ENCODE measurements around the gene ZBTB20. TPM values are rescaled to one million over a fixed set of nuclear protein-coding genes. Genes with fewer than 3 reads are reported as not detected.

Gene ZBTB20
- total and polyA plus RNA-seq, 2 of the 4 experiments (the other 2 are of a cell fraction): 0.75 to 14.7 TPM

GRCh38 chr3:114307222-114307830 is 839.8 kb downstream of the ZBTB20 start:
- Histone ChIP-seq H2BK5ac (ENCODE audit: low read depth, low read length, poor library complexity, severe bottlenecking) (no peak overlapping the region), H3K4me1 (ENCODE audit: control insufficient read depth, insufficient read depth, low read length) (no peaks in the 10 kb centered on the region), H2AK5ac (ENCODE audit: low read depth, low read length) (no peak overlapping the region), H2AFZ (replicated peaks; ENCODE audit: low read length, poor library complexity) (no peak overlapping the region), H3K23ac (ENCODE audit: low read depth, low read length) (no peak overlapping the region), H4K91ac (ENCODE audit: insufficient read depth, low read depth, low read length) (no peak overlapping the region), H3K9me1 (ENCODE audit: insufficient read depth, low read length) (no peaks in the 10 kb centered on the region; the same call in 1 of the 2 replicates), H4K20me1 (ENCODE audit: insufficient read depth, low read length) (no peaks in the 10 kb centered on the region), H3K14ac (replicated peaks; ENCODE audit: low read depth, low read length) (no peak overlapping the region), H3K27me3 (ENCODE audit: control insufficient read depth, insufficient read depth, low read length) (peaks cover 14% of the 10 kb centered on the region), H3K56ac (ENCODE audit: extremely low read depth, insufficient read depth, low read length) (no peak overlapping the region), H4K8ac (ENCODE audit: low read depth in 2 of 2, low read length in 2 of 2) (no peak overlapping the region), H3K9me3 (ENCODE audit: control insufficient read depth, insufficient read depth, low read length) (no peaks in the 10 kb centered on the region), H2AK9ac (replicated peaks; ENCODE audit: low read depth, low read length, poor library complexity) (no peak overlapping the region), H3K9ac (ENCODE audit: low read depth, low read length) (no peak overlapping the region), H3K18ac (ENCODE audit: low read depth, low read length) (no peak overlapping the region), H3K79me1 (ENCODE audit: low read depth in 1 of 2, low read length in 2 of 2) (no peaks in the 10 kb centered on the region), H4K5ac (ENCODE audit: low read depth, low read length) (no peak overlapping the region), H3K4me2 (ENCODE audit: low read depth, low read length) (no peak overlapping the region), H3K36me3 (ENCODE audit: control insufficient read depth, insufficient read depth, low read length) (no peaks in the 10 kb centered on the region), H3K4me3 (ENCODE audit: insufficient read depth, low read depth, low read length) (no peak overlapping the region), H3K27ac (ENCODE audit: insufficient read depth, low read length) (no peak overlapping the region), H3K4ac (ENCODE audit: low read depth, low read length) (no peak overlapping the region), H2BK120ac (ENCODE audit: low read depth, low read length) (no peak overlapping the region), H2BK20ac (ENCODE audit: low read depth, low read length) (no peak overlapping the region), H2BK15ac (ENCODE audit: low read depth, low read length) (no peak overlapping the region)
- 69% methylated on average over 8 of the region's 8 CpGs; no CpG with 5 or more reads in 1 of the 2 experiments for WGBS, 2 experiments (ENCODE audit: extremely low coverage in 2 of 2, insufficient read length in 1 of 2)
- intact Hi-C loops (cut with micrococcal nuclease) (no loop called here), dilution Hi-C loops (cut with HindIII; ENCODE audit: low sequenced_read_pairs, unreplicated experiment) (no loop called here), in situ Hi-C loops (cut with MboI; ENCODE audit: low sequenced_read_pairs) (no loop called here)
- ChIA-PET CTCF (no interaction called here), POLR2A (ENCODE audit: unreplicated experiment) (no interaction called here)
- TF ChIP-seq RFX5 (IDR thresholded peaks at IDR 0.05; ENCODE audit: low read depth, low read length) (no peak), MXI1 (IDR thresholded peaks at IDR 0.05; ENCODE audit: borderline replicate concordance, low read depth, low read length) (no peak), BHLHE40 (IDR thresholded peaks at IDR 0.05; ENCODE audit: low read depth, low read length) (no peak), ELK1 (IDR thresholded peaks at IDR 0.05; ENCODE audit: borderline replicate concordance, low read depth, low read length) (no peak), CHD1 (IDR thresholded peaks at IDR 0.05; ENCODE audit: low read depth, low read length) (no peak)
- DNase-seq (no peak), ATAC-seq (ENCODE audit: low read depth) (no peak; the same call in 1 of the 2 replicates)
- BruUV-seq (replicated peaks): no TSS peak

All from IMR-90 (cell line).